Measurements from ENCODE around the gene FPR2.

The FPR2 gene

DNA sequence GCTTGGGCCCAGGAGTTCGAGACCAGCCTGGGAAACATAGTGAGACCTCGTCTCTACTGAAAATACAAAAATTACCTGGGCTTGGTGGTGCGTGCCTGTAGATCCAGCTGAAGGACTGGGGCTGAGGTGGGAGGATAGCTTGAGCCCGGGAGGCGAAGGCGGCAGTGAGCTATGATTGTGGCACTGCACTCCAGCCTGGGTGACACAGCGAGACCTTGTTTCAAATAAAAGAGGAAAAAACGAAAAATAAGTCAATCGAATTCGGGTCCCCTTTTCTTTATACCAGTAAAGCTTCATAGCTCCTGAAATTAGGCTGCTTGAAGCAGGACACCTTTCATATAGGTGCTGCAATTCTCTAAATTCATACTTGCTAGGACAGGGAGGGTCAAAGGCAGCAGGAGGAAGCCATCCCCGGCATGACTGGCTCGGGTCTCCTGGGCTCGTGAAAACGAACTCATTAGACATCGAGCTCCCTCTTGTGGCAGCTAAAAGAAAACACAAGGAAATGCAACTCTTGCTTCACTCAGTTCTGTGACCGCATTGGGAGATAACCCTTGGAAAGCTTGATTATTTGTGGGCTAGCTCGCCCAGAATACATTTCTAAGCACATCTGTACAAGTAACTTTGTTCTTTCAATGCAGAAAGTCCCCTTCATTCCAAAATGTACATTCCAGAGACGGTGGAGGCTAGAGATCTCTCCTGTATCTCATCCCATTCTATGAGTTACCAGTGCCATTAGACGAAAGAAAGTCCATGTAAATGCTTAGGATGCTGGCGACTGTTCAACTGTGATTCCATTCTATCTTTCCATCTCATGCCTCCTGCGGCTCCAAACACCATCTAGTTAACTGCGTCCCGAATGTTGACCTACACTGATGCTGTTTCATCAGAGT, 16.8 kb downstream of the FPR2 start:
- TF ChIP-seq, protein P1, sequence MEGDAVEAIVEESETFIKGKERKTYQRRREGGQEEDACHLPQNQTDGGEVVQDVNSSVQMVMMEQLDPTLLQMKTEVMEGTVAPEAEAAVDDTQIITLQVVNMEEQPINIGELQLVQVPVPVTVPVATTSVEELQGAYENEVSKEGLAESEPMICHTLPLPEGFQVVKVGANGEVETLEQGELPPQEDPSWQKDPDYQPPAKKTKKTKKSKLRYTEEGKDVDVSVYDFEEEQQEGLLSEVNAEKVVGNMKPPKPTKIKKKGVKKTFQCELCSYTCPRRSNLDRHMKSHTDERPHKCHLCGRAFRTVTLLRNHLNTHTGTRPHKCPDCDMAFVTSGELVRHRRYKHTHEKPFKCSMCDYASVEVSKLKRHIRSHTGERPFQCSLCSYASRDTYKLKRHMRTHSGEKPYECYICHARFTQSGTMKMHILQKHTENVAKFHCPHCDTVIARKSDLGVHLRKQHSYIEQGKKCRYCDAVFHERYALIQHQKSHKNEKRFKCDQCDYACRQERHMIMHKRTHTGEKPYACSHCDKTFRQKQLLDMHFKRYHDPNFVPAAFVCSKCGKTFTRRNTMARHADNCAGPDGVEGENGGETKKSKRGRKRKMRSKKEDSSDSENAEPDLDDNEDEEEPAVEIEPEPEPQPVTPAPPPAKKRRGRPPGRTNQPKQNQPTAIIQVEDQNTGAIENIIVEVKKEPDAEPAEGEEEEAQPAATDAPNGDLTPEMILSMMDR (conservative IDR thresholded peaks at IDR 0.05) = peak; percentile 85
- no peak for TF ChIP-seq ZFX (IDR thresholded peaks at IDR 0.05)
- H3K27ac ChIP-seq = no peak overlapping the region

DNA sequence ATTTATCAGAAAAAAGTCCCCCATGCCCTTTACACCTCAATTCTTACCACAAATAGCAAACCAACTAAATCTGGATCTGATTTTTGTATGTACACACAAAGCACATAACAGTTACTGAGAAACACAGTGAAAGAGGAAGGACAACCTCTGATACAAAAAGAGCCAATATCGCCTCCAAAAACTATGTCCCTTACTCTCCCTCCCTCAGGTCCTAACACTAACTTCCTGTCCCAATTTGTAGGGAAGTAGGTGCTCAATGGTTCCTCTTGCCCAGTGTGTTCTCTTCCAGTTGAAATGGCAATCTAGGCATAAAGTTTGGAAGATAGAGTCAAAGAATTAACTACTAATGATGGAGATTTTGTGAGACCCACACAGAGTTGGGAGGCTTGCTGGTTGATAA, 18.2 kb downstream of the FPR2 start:
- no peak for TF ChIP-seq ZFX (IDR thresholded peaks at IDR 0.05)
- TF ChIP-seq, protein P1 (conservative IDR thresholded peaks at IDR 0.05) = no peak
- H3K27ac ChIP-seq = no peak overlapping the region

DNA sequence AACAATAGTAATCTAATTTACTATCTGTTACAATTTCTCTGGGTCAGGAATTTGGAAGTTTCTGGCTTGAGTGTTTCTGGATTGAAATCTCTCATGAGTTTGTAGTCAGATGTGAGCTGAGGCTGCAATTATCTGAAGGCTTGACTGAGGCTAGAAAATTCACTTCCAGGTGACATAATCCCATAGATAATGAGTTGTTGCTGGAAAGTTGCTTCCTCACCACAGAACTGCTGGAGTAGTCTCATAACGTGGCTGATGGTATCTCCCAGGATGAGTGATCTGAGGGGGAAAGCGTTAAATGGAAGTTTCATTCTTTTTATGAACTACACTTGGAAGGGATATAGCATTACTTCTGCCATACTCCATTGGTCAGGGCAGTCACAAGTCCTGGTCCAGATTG, 18.7 kb downstream of the FPR2 start:
- no peak overlapping the region for H3K27ac ChIP-seq
- TF ChIP-seq, protein P1 (conservative IDR thresholded peaks at IDR 0.05) = no peak
- TF ChIP-seq ZFX (IDR thresholded peaks at IDR 0.05) = no peak

DNA sequence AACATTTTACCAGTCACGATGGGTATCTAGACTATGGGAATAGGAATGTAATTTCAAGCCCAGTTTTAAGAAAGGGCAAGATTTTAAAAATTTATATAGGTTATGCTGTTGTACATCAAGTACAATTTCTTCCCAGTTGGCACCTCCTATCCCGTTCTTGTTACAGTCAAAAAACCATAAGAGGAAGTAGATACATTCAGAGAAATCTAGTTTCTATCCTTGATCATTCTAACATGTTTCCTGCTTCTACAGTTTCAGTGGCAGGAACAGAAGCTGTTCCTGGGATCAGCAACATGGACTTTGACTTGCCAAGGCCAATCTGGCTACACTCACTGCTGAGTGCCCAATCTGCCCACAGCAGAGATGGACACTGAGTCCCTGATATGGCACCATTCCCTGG, 19.3 kb downstream of the FPR2 start:
- no peak overlapping the region for H3K27ac ChIP-seq
- TF ChIP-seq ZFX (IDR thresholded peaks at IDR 0.05) = no peak
- TF ChIP-seq, protein P1 (conservative IDR thresholded peaks at IDR 0.05) = no peak

DNA sequence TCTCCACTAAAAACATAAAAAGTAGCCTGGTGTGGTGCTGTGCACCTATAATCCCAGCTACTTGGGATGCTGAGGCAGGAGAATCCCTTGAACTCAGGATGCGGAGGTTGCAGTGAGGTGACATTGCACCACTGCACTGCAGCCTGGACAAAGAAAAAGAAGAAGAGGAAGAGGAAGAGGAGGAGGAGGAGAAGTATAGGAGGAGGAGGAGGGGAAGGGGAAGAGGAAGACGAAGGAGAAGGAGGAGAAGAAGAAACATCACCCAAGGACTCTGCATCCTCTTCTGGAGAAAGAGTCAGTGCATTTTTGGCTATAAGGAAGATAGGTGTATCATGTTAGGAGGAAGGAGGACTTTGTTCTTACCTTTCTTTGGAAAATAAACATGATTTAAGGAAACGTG, 21.0 kb downstream of the FPR2 start:
- no peak overlapping the region for H3K27ac ChIP-seq
- TF ChIP-seq ZFX (IDR thresholded peaks at IDR 0.05) = no peak
- TF ChIP-seq, protein P1 (conservative IDR thresholded peaks at IDR 0.05) = no peak

DNA sequence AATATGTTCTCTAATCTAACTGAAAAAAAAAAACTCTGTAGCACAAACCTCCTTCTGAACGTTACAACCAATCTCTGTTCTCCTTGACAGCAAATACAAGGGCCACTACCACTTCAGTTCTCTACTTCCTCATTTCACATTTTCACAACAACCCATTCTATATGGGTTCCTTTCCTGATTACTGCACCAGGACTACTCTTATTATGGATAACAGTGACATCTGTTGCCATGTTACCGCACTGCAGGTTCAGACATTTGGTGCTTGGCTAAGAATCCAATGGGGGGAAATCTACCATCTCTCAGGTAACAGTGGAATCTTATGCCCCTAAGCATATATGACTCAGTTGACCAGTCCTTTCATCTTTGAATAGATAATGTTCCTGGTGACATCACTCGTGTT, 22.4 kb downstream of the FPR2 start:
- no peak overlapping the region for H3K27ac ChIP-seq
- no peak for TF ChIP-seq ZFX (IDR thresholded peaks at IDR 0.05)
- TF ChIP-seq, protein P1 (conservative IDR thresholded peaks at IDR 0.05) = peak; percentile 42

DNA sequence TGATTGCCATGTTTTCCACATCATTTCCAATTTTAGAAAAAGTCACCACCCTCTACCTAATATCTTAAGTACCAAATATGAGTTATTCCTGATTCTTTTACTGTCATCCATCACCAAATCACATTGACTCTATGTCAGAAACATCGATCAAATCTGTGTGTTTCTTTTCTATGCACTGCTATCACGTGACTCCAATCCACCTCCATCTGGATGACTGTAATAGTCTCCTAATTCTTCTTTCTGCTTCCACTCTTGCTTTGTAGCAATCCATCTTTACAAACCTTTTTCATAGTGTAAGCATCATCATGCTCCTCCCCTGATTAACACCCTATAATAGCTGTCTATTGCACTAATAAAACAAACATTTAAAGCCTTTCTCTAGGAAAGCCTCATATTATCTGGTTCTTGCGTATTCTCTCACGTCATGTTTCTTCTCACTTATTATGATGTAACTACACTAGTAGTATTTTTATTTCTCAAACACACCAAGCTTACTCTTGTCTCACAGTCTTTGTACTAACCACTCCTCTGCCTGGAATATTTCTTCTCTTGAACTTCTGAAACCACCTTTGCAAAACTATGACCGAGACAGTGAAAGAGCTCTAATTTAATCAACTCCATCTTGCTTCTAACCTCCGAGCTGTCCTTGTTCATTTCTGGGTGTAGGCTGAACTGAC, 23.3 kb downstream of the FPR2 start:
- TF ChIP-seq ZFX (IDR thresholded peaks at IDR 0.05) = no peak
- TF ChIP-seq, protein P1 (conservative IDR thresholded peaks at IDR 0.05) = no peak
- no peak overlapping the region for H3K27ac ChIP-seq

Measured in C4-2B (cell line).